22Rv1 (cell line): ENCODE data around the gene GNAI3.

Experiments
- ZFX ChIP-seq: fragments of 450-650 bp; IDR thresholded peaks from 2 replicates; pipeline ENCODE4 v1.6.1; 2017; ENCODE audit warnings: antibody characterized with exemption, borderline replicate concordance
- TF ChIP-seq, protein P1 (sequence below): fragments of 450-650 bp; IDR thresholded peaks from 2 replicates; pipeline ENCODE4 v1.5.1; 2017; ENCODE audit warnings: mild to moderate bottlenecking

- TF ChIP-seq, protein P1, sequence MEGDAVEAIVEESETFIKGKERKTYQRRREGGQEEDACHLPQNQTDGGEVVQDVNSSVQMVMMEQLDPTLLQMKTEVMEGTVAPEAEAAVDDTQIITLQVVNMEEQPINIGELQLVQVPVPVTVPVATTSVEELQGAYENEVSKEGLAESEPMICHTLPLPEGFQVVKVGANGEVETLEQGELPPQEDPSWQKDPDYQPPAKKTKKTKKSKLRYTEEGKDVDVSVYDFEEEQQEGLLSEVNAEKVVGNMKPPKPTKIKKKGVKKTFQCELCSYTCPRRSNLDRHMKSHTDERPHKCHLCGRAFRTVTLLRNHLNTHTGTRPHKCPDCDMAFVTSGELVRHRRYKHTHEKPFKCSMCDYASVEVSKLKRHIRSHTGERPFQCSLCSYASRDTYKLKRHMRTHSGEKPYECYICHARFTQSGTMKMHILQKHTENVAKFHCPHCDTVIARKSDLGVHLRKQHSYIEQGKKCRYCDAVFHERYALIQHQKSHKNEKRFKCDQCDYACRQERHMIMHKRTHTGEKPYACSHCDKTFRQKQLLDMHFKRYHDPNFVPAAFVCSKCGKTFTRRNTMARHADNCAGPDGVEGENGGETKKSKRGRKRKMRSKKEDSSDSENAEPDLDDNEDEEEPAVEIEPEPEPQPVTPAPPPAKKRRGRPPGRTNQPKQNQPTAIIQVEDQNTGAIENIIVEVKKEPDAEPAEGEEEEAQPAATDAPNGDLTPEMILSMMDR, result no peak
- TF ChIP-seq ZFX, result no peak
Measured at GRCh38 chr1:109502364-109502851, 46.0 kb upstream of the GNAI3 start.
